Kidney (tissue), 14 donors: ENCODE results near the gene BSND. TPM values are rescaled to one million over a fixed set of nuclear protein-coding genes. Genes with fewer than 3 reads are reported as not detected.

Experiments
- DNase-seq, 5 donors: peaks; one replicate each; pipeline ENCODE4 v3.0.0-alpha.2; 2013 to 2020
- FAIRE-seq: peaks from 2 replicates; lab custom pipeline; 2012; peaks lifted over from hg19 to GRCh38; lab: Jason Lieb, UNC
- H3K27ac ChIP-seq, 2 donors: one replicate each; pipeline ENCODE4 v1.7.0; 2013; ENCODE audit warnings: low read depth in 2 of 2, low read length in 2 of 2, inconsistent platforms in 1 of 2
- H3K27me3 ChIP-seq: one replicate; pipeline ENCODE4 v1.7.1; 2013; ENCODE audit warnings: low read length, inconsistent platforms; ENCODE audit not compliant: control insufficient read depth, insufficient read depth
- H3K36me3 ChIP-seq, 3 donors: one replicate each; pipeline versions ENCODE4 v1.7.0 to v1.7.1; 2013; ENCODE audit warnings: low read length in 3 of 3, control low read depth in 1 of 3, inconsistent platforms in 1 of 3; ENCODE audit not compliant: insufficient read depth in 3 of 3, control insufficient read depth in 2 of 3
- H3K4me1 ChIP-seq, 3 donors: one replicate each; pipeline versions ENCODE4 v1.7.0 to v1.7.1; 2013; ENCODE audit warnings: low read length in 3 of 3, inconsistent platforms in 1 of 3, low read depth in 1 of 3; ENCODE audit not compliant: control insufficient read depth in 2 of 3, insufficient read depth in 2 of 3
- H3K4me3 ChIP-seq, 3 donors: one replicate each; pipeline versions ENCODE4 v1.7.0 to v1.8.1; 2013; ENCODE audit warnings: low read length in 3 of 3, control low read depth in 1 of 3, inconsistent platforms in 1 of 3
- H3K9ac ChIP-seq, 3 donors: one replicate each; pipeline versions ENCODE4 v1.7.0 to v1.7.1; 2013; ENCODE audit warnings: low read length in 3 of 3, control low read depth in 1 of 3, inconsistent platforms in 1 of 3
- H3K9me3 ChIP-seq, 3 donors: one replicate each; pipeline versions ENCODE4 v1.7.0 to v1.7.1; 2013; ENCODE audit warnings: low read length in 3 of 3, control low read depth in 1 of 3, inconsistent platforms in 1 of 3; ENCODE audit not compliant: control insufficient read depth in 2 of 3, insufficient read depth in 1 of 3
- CTCF ChIP-seq: IDR thresholded peaks from 3 replicates; pipeline ENCODE4 v1.5.1; 2012; ENCODE audit warnings: mild to moderate bottlenecking, moderate library complexity, borderline replicate concordance; ENCODE audit not compliant: insufficient read depth; ENCODE audit errors: extremely low read depth
- intact Hi-C: fragments of 100-400 bp; cut with DNase I; formaldehyde crosslinking; loops from one replicate; pipeline ENCODE4 v1.11.1; 2022
- polyA plus RNA-seq: library from polyadenylated mRNA; stranded (reverse); fragments of 350-450 nt; fragmentation: Illumina TruSeq; extraction: RNeasy Lipid Tissue Mini Kit (QIAGEN cat#74804); gene quantifications from one replicate; pipeline ENCODE4 v1.2.3, GENCODE V29; 2014; ENCODE audit warnings: low read depth, low replicate concordance; ENCODE audit not compliant: insufficient read depth
- total RNA-seq: library from RNA; stranded (reverse); fragmentation: NEBNext Ultra II Directional; extraction: Animal tissue kit (Norgen Biotek cat#: 25700); gene quantifications from one replicate; pipeline ENCODE4 v1.2.1, GENCODE V29; 2021
- donor health status: control.
- donor health status: control.
- donor health status: control.
- donor health status: control.
- donor health status: control.
- donor health status: DM: yes; HTN: yes; CAD: no.
- donor health status: Normal renal cell carcinoma (clear cell type).

BSND gene
- total and polyA plus RNA-seq, 2 donors from 2014 or later = 1.4 to 22.7 TPM

- peaks cover 3% of the 10 kb centered on the region for H3K27me3 ChIP-seq
- H3K9me3 ChIP-seq = no peaks in the 10 kb centered on the region
- DNase-seq = peak in 2 of 5 donors; percentile 33 to 59
- H3K4me1 ChIP-seq = peaks cover 0 to 14% (median 4%) of the 10 kb centered on the region in 3 donors
- no peak for TF ChIP-seq CTCF
- peak overlapping the region in 1 of 2 donors; percentile 11 for H3K27ac ChIP-seq
- H3K4me3 ChIP-seq = no peak overlapping the region
- intact Hi-C loops = no loop called here
- no peak for FAIRE-seq
- no peaks in the 10 kb centered on the region for H3K36me3 ChIP-seq
- no peak overlapping the region for H3K9ac ChIP-seq
Measured at GRCh38 chr1:54976747-54977146, 22.0 kb upstream of the BSND start.

GRCh38 chr1:54977533-54978297, 21.0 kb upstream of the BSND start:
- H3K36me3 ChIP-seq = no peaks in the 10 kb centered on the region
- intact Hi-C loops = no loop called here
- DNase-seq (peak in 3 of 5 donors; percentile 32 to 50 (median 40)), FAIRE-seq (no peak)
- no peak overlapping the region for H3K4me3 ChIP-seq
- H3K27ac ChIP-seq = peak overlapping the region; percentile 11 to 23
- H3K27me3 ChIP-seq = peaks cover 3% of the 10 kb centered on the region
- no peaks in the 10 kb centered on the region for H3K9me3 ChIP-seq
- TF ChIP-seq CTCF = no peak
- peaks cover 0 to 18% (median 4%) of the 10 kb centered on the region in 3 donors for H3K4me1 ChIP-seq
- H3K9ac ChIP-seq = no peak overlapping the region

GRCh38 chr1:54978528-54979326, 20.0 kb upstream of the BSND start:
- TF ChIP-seq CTCF = no peak
- DNase-seq (peak in 1 of 5 donors; percentile 33), FAIRE-seq (no peak)
- intact Hi-C loops = no loop called here
- H3K9ac ChIP-seq = no peak overlapping the region
- H3K4me3 ChIP-seq = no peak overlapping the region
- H3K27me3 ChIP-seq = peaks cover 3% of the 10 kb centered on the region
- peaks cover 0 to 14% (median 4%) of the 10 kb centered on the region in 3 donors for H3K4me1 ChIP-seq
- H3K36me3 ChIP-seq = no peaks in the 10 kb centered on the region
- H3K9me3 ChIP-seq = no peaks in the 10 kb centered on the region
- H3K27ac ChIP-seq = no peak overlapping the region
